Neutrophil (primary cell): ENCODE data around the gene ENOX1.

Experiments
- H3K27ac ChIP-seq: fragments of 200-600 bp; sonication (generic); 2 replicates; pipeline ENCODE4 v1.5.1; 2016; ENCODE audit warnings: mild to moderate bottlenecking, moderate library complexity
- H3K27me3 ChIP-seq: fragments of 200-600 bp; sonication (generic); 2 replicates; pipeline ENCODE4 v1.6.0; 2016; ENCODE audit warnings: mild to moderate bottlenecking
- H3K36me3 ChIP-seq: fragments of 200-600 bp; sonication (generic); 2 replicates; pipeline ENCODE4 v1.5.1; 2017
- H3K4me1 ChIP-seq, 2 experiments: fragments of 200-600 bp in 1 of 2; sonication (generic) in 1 of 2; 1 replicate in 1 of 2; 2 replicates in 1 of 2; pipeline versions ENCODE4 v1.5.1 to v1.6.1; 2013 to 2016; ENCODE audit warnings: low read depth in 1 of 2, low read length in 1 of 2, mild to moderate bottlenecking in 1 of 2, moderate library complexity in 1 of 2; ENCODE audit not compliant: control insufficient read depth in 1 of 2, insufficient read depth in 1 of 2
- H3K4me3 ChIP-seq, 2 experiments: fragments of 200-600 bp in 1 of 2; sonication (generic) in 1 of 2; 1 replicate in 1 of 2; 2 replicates in 1 of 2; pipeline ENCODE4 v1.5.1; 2013 to 2016; ENCODE audit warnings: low read depth in 1 of 2, low read length in 1 of 2, mild to moderate bottlenecking in 1 of 2, moderate library complexity in 1 of 2
- H3K9me3 ChIP-seq: fragments of 200-600 bp; sonication (generic); 2 replicates; pipeline ENCODE4 v1.5.1; 2016
- TF ChIP-seq, protein P1 (sequence below): fragments of 200-600 bp; sonication (generic); IDR thresholded peaks from 2 replicates; pipeline ENCODE4 v1.5.1; 2016; ENCODE audit warnings: antibody characterized with exemption

The ENOX1 gene

DNA sequence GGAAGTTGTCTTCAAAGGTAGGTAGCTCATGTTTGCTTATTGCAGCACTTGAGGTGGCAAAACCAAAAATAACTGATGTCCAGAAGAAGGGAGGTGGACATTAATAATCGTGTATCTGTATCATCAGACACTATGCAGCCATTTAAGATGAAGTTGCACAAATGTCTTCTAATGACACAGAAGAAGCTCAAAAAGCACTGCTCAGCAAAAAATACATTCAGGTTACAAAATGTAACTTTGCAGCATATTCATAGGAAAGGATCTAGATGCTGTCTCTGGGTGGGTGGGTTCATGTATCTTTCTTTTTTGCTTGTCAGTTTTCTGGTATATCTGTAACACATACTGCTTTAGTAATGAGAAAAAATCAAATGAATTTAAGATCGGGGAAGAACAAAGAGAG is 515.6 kb downstream of the ENOX1 start:
- H3K27me3 ChIP-seq, result no peaks in the 10 kb centered on the region
- H3K9me3 ChIP-seq, result no peaks in the 10 kb centered on the region
- no peaks in the 10 kb centered on the region for H3K36me3 ChIP-seq
- TF ChIP-seq, protein P1, sequence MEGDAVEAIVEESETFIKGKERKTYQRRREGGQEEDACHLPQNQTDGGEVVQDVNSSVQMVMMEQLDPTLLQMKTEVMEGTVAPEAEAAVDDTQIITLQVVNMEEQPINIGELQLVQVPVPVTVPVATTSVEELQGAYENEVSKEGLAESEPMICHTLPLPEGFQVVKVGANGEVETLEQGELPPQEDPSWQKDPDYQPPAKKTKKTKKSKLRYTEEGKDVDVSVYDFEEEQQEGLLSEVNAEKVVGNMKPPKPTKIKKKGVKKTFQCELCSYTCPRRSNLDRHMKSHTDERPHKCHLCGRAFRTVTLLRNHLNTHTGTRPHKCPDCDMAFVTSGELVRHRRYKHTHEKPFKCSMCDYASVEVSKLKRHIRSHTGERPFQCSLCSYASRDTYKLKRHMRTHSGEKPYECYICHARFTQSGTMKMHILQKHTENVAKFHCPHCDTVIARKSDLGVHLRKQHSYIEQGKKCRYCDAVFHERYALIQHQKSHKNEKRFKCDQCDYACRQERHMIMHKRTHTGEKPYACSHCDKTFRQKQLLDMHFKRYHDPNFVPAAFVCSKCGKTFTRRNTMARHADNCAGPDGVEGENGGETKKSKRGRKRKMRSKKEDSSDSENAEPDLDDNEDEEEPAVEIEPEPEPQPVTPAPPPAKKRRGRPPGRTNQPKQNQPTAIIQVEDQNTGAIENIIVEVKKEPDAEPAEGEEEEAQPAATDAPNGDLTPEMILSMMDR, result no peak
- no peaks in the 10 kb centered on the region for H3K4me1 ChIP-seq
- no peak overlapping the region for H3K27ac ChIP-seq
- no peak overlapping the region for H3K4me3 ChIP-seq

DNA sequence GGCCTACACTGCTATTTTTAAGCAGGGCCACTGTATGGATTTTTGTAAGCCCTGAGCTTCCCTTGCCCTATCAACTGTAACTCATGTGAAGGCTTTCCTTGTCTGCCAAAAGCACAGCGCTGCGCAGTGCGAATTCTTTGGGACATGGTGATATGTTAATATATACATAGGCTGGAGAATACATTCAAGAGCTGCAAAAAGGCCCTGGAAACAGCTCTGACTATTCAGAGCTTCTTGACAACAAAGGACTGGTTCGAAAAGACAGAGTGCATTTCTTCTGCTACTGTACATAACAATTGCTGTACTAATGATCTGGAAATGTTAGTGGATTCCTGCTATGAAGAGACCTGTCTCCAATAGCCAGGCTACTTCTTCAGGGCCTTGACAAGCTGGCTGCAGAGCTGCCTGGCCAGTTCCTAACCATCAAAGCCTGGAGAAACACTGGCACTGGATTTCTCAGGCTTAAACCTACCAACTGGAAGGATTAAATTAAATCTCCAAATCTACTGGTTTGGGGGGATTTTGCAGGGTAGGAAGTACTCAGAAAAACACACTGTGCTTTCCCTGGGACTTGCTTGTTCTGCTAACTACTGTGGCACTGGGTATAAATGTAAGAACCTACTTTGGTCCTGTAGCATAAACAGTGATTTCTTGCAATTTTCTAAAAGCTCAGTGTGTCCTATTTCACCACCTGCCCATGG is 516.5 kb downstream of the ENOX1 start:
- Histone ChIP-seq H3K27me3 (no peaks in the 10 kb centered on the region), H3K4me3 (no peak overlapping the region), H3K4me1 (no peaks in the 10 kb centered on the region), H3K36me3 (no peaks in the 10 kb centered on the region), H3K27ac (no peak overlapping the region), H3K9me3 (no peaks in the 10 kb centered on the region)
- TF ChIP-seq, protein P1, result no peak

DNA sequence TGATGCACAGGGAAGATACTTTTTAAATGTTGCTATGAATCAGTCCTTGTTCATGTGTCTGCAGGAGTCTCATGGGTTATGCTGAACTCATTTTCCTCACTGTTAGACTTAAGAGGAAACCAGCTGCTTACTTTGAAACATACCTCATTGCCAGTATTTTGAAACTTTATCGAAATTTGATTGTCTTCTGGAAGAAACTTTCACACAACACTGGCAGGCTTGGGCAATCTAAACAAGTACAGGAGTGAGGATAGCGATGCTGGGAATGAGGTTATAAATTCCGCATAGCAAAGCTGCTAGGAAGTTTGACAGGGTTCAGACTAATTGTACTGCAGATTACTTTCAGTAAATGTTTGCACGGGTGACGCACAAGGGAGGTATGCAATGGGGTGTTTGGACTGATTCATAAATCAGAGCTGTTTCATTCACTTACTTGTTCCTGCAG is 517.7 kb downstream of the ENOX1 start:
- Histone ChIP-seq H3K9me3 (no peaks in the 10 kb centered on the region), H3K4me3 (no peak overlapping the region), H3K4me1 (no peaks in the 10 kb centered on the region), H3K27me3 (no peaks in the 10 kb centered on the region), H3K36me3 (no peaks in the 10 kb centered on the region), H3K27ac (no peak overlapping the region)
- TF ChIP-seq, protein P1, result no peak

DNA sequence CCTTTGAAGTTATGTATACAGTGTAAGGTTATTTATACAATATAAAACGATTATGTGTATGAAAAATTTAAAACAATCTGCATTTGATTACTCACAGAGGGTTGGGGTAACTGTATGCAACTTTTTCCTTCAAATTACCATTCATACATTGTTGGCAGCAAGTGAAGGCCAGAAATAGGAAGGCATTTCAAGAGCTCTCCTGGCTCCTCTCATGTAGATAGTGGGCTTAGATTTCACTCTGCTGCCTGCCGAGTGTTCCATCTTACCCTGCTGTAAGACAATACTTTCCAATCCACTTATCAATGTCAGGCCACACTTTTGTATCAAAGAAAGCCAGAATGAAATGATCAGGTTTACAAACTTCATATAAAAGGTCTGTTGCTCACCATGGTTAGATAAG is 518.1 kb downstream of the ENOX1 start:
- Histone ChIP-seq H3K9me3 (no peaks in the 10 kb centered on the region), H3K4me3 (no peak overlapping the region), H3K27ac (no peak overlapping the region), H3K36me3 (no peaks in the 10 kb centered on the region), H3K27me3 (no peaks in the 10 kb centered on the region), H3K4me1 (no peaks in the 10 kb centered on the region)
- TF ChIP-seq, protein P1, result no peak

DNA sequence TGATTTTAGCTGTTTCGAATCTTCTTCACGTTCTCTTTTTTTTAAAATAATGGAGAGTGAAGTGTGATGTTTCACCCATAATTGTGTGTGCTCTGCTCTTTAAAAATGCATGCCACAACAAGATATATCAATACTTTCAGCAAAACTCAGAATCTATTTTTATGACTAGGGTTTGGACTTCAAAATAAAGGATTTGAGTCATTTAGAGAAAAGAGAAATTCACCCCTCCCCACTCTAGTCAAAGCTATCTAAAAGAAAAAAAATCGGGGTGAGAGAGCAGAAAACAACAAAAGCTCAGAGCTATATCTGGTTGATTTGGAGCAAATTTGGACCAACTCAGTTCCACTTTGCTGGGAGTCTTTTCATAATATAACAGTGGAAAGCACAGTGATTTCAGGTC is 518.9 kb downstream of the ENOX1 start:
- no peak overlapping the region for H3K27ac ChIP-seq
- TF ChIP-seq, protein P1, result no peak
- no peaks in the 10 kb centered on the region for H3K4me1 ChIP-seq
- H3K36me3 ChIP-seq, result no peaks in the 10 kb centered on the region
- H3K9me3 ChIP-seq, result no peaks in the 10 kb centered on the region
- no peak overlapping the region for H3K4me3 ChIP-seq
- no peaks in the 10 kb centered on the region for H3K27me3 ChIP-seq
